Erythroblast (primary cell): ENCODE measurements around the gene GCK.

ENCODE experiments used
- GATA1 ChIP-seq: IDR thresholded peaks from 2 replicates; pipeline ENCODE4 v1.6.1; 2011; ENCODE audit warnings: low read depth, mild to moderate bottlenecking, control low read depth, low read length, moderate library complexity
- POLR2A ChIP-seq: IDR thresholded peaks from 2 replicates; pipeline ENCODE4 v1.6.1; 2011; ENCODE audit warnings: mild to moderate bottlenecking, low read length

DNA sequence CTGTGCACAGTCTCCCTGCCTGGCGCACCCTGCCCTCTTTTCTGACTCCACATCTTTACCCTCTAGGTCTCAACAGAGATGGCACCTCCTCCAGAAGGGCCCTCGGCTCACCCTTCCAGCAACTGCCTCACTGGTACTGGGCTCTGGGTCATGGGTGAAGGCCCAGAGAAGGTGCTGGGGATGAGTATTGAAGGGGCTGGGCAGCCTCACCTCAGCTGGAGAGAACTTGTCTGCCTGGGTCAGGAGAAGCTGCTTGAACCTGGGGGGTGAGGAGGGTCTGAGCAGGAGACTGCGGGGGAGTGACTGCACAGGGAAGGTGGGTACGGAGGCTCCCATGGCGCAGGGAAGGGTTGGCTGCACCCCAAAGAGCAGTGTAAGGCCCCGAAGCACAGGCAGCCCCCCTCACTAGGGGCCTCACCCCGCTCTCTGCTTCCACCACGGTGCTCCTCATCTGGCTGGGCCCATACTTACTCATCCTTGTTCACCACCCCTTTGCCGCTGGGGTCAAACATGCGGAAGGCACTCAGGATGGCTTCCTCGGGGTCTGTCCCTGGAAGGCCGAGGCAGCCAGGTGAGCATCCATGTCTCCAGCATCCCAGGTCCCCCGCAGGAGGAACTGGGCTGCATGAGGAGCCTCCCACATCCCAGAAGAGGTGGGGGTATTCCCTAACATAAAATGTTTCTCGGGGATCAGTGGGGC, 49.8 kb downstream of the GCK start:
- TF ChIP-seq POLR2A = no peak
- no peak for TF ChIP-seq GATA1
